HG02840 (cell line): ENCODE data around the gene HMGCR.
A peak's percentile ranks its signal among the peaks of the same experiment; 100 is the strongest.
"Not testable (repeated sequence)": the region's sequence is repeated elsewhere in the genome, so short reads cannot be mapped to it uniquely, and the experiment has no call there.

Experiments
- ATAC-seq: cut with Tn5 transposase; IDR thresholded peaks from one replicate; pipeline ENCODE4 v1.9.1; 2021; ENCODE audit warnings: mild to moderate bottlenecking, moderate library complexity, moderate number of reproducible peaks; ENCODE audit not compliant: unreplicated experiment, low FRiP score

The HMGCR gene

DNA sequence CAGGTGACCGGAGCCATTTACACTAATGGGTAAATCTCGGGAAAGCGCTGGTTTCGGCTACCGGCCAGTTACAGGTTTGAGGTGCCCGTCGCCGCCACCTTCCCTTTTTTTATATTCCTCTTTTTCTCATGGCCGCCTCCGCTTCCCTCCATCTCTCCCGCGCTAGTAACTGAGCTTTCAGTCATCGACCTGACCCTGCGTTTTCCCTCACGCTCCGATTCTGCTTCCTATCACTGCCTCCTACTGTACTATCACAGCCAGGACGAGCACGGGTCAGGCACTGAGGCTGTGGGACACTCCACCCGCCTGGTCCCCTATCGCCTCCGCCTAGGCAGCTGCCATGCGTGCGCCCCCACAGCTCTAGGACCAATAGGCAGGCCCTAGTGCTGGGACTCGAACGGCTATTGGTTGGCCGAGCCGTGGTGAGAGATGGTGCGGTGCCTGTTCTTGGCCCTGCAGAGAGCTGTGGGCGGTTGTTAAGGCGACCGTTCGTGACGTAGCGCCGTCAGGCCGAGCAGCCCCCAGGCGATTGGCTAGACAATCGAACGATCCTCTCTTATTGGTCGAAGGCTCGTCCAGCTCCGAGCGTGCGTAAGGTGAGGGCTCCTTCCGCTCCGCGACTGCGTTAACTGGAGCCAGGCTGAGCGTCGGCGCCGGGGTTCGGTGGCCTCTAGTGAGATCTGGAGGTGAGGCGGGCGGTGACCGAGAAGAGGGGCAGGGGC, at the start of gene HMGCR:
TSS of gene HMGCR (plus strand) at position 606 of the 722 bp plus-strand sequence. CDS start 5,386 bp downstream, outside the sequence.
- peak; percentile 99 for ATAC-seq

DNA sequence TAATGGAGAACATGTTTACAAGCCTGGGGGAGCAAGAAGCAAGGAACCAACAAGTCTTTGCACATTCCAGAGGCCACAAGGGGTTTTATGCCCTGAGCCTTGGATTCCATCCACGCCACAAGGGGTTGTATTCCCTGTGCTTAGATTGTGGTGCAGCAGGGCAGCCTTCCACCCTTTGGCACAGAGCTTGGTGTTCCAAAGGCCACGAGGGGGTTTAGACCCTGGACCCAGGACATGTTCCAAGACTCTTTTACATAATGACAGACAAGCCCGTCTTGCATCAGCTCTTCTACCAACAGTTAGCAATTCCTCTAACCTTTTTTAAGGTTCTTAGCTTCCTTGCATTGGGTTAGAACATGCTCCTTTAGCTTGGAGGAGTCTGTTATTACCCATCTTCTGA, 45.2 kb upstream of the HMGCR start:
- ATAC-seq, result not testable (repeated sequence)

DNA sequence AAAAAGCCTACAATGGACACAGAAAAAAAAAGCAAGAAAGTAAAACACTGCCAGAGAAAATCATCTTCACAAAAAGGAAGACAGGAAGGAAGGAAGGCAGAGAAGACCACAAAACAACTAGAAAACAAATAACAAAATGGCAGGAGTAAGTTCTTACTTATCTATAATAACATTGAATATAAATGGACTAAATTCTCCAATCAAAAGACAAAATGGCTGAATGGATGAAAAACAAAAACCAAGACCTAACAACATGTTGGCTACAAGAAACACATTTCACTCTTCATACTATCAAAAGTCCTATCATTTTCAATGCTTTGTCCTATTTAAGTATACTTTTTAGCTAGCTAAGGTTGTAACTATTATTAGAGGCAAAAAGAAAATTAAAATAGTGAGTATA, 36.9 kb upstream of the HMGCR start:
- no peak for ATAC-seq

DNA sequence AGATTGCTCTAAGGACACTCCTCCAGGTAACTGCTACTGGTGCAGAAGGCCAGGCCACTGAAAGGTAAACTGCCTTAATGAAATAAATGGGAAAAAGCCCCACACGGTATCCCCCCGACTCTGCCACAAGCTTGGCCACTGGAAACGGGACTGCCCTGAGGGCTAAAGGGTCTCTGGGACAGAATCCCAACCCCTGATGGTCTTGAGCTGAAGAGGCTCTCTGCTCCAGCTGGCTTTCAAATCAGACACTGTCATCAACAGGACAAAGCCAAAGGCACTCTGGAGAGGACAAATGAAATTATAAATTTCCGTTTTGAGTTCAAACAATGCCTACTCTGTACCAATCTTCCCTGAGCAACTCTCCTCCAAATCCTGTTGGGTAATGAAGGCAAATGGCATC, 33.6 kb upstream of the HMGCR start:
- no peak for ATAC-seq

DNA sequence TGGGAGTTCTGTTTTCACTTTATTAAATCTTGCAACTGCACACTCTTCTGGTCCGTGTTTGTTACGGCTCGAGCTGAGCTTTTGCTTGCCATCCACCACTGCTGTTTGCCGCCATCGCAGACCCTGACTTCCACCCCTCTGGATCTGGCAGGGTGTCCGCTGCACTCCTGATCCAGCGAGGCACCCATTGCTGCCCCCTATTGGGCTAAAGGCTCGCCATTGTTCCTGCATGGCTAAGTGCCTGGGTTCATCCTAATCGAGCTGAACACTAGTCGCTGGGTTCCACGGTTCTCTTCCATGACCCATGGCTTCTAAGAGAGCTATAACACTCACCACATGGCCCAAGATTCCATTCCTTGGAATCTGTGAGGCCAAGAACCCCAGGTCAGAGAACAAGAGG, 32.5 kb upstream of the HMGCR start:
- not testable (repeated sequence) for ATAC-seq

DNA sequence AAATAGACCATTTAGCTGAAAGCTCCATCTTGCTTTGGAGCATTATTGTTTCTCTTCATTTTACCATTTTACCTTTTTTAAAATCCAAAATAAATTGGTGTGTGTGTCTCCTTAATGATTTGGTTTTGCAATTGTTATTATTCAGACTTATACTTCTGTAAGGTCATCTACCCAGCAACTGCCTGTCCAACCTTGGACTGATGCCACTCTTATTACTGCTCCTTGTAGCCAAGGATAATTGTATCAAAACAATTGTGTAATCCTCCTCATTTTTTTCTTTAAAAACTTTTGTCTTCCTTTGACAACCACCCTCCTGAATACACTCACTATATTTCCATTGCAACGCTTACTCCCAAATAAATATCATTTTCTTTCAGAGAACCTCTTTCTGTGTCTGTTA, 30.3 kb upstream of the HMGCR start:
- ATAC-seq, result no peak

DNA sequence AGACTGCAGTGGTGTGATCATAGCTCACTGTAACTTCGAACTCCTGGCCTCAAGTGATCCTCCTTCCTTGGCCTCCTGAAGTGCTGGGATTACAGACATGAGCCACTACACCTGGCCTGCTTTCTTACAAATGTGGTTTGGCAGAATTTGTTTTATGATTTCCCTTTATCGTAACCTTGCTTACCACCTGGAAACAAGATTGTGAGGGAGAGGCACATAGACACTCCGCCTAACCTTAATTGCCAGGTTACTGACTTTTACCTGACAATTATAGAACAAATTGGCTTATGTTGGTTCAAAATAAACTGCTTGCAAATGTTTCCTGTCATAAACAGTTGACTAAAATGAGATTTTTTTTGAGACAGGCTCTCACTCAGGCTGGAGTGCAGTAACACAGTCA, 26.8 kb upstream of the HMGCR start:
- no peak for ATAC-seq

DNA sequence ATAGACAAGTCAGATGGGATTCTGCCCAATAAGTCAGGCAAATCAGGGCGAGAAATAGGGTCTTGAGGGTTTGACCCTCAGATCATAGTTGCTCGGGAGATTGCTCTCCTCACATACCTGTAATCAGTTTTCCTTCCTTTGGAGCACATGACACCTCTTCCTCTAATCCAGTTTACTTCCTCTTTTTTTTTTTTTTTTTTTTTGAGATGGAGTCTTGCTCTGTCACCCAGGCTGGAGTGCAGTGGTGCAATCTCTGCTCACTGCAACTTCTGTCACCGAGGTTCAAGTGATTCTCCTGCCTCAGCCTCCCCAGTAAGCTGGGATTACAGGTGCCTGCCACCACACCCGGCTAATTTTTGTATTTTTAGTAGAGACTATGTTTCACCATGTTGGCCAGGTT, 17.9 kb upstream of the HMGCR start:
- not testable (repeated sequence) for ATAC-seq

DNA sequence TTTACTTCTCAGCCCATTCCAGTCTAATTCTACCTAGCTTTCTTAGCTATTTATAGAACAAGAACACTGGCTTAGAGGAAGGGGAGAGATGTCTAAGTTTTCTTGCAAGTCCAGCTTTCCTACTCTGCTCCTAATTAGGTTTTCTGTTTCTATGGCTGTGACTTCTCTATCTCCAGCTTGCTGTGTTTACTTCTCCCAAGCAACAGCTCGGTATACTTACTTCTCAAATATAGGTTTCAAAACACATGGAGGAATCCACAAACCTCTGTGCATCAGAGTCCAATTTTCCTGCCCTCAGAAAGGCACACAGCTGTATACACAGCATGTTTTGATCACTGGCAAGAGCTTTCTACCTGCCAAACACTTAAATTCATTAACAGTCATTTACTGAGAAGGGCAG, 17.4 kb upstream of the HMGCR start:
- ATAC-seq, result no peak

DNA sequence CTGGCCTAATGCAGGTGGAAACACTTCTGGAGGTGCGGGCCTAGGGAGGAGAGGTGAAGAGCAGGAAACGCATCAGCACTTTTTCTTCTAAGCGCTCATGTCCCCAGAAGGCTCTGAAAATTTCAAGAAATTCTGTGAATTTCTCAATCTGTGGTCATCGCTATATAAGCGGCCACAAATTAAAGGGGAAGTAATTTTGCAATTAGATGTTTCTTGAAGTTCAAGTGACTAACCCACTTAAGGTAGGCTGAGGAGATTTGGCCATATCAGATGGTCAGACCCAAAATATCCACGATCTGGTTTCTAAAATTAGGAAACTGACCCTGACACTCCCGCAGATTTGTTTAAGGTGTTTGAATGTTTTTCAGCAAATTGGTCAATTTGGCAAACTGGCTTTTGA, 16.6 kb upstream of the HMGCR start:
- no peak for ATAC-seq

DNA sequence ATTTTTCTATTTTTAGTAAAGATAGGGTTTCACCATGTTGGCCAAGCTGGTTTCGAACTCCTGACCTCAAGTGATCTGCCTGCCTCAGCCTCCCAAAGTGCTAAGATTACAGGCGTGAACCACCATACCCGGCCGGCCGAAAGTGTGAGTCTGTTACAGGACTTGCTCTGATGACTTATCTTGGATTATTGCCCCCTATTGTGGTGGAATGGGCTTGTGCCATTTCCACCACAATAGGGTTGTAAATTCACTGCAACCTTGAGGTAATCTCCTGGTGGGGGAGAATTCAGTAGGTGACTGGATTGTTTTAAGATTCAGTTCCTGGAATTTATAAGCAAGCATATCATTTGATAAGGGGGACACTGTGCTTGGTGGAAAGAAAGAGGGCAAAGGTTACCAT, 15.0 kb upstream of the HMGCR start:
- no peak for ATAC-seq

DNA sequence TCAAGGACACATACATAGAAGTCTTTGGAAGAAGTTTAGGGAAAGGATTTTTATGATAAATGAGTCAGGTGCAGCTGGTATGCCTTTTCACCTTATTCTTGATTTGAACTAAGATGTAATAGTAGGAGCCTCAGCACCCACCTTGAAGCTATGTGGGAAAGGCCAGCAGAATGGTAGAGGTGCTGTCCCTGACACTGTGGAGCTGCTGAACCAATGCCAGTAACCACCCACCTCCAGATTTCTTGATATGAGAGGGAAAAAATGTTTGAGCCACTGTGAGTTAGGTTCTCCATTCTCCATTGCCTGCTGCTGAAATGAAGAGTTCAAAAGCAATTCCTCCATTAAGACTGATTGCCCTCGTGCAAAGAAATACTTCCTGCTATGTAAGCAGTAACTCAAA, 12.2 kb upstream of the HMGCR start:
- no peak for ATAC-seq

DNA sequence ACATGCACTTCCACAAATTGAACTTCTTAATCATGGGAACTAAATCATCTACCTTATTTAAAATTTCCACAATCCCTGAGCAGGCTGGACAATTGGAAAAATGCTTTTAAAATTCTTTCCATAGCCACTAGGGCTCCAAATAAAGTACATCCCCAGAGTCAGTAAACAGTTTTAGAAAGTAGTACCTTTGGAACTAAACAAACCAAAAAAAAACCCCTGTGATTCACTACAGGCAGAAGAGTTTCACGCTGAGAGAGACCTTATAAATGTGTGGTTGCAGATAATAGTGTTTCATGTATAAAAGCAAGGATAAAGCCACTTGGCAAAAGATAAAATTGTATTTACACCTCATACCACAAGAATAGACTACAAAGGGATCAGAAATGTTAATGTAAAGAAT, 11.8 kb upstream of the HMGCR start:
- ATAC-seq, result no peak

DNA sequence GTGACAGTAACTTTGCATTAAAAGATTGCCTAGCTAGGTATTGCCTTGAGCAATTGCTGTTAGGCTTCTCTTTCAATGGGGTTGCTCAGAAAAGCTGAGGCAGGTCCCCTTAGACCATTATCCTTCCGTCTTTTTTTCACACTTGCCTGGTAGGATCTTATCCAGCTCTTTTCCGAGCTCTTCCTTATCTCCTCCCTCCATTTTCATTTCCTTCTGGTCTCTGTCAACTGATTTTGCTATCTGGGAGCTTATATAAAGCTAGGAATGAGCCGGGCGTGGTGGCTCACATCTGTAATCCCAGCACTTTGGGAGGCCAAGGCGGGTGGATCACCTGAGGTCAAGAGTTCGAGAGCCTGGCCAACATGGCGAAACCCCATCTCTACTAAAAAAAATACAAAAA, 6.6 kb upstream of the HMGCR start:
- ATAC-seq, result no peak

DNA sequence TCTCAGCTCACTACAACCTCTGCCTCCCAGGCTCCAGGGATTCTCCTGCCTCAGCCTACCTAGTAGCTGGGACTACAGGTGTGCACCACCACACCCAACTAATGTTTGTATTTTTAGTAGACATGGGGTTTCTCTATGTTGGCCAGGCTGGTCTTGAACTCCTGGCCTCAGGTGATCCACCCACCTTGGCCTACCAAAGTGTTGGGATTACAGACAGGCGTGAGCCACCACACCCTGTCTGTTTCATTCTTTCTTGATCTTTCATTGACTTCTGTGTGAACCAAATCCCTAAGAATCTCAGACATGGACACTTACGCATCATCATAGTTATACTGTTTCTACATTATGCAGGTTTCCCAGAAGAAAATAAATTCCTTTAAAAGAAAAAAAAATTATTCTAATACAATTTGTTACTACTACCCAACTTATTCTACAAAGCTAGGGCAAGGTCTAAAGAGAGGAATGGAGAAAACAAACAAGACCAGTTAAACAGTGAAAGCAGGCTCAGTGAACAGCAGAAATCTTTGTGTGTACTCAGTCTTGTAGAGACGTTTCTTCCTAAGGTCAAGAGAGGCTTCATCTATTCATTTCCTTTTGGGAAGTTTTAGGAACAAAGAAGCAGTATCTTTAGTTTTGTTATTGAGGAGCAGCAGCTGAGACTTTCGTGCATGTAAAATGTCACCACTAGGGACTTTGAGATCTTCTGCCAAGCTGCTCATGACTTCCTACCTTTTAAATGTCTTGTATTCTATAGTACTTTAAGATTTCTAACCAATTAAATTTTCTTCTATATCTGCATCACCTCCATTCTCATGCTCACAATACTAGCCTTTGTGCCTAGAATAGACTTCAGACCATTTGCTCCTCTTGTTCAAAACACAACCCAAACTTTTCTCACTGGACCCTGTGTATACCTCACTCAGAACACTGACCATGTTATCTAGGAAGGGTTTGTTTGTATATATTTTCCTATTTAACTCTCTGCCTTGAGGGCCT, 5.6 kb upstream of the HMGCR start:
- ATAC-seq, result no peak

DNA sequence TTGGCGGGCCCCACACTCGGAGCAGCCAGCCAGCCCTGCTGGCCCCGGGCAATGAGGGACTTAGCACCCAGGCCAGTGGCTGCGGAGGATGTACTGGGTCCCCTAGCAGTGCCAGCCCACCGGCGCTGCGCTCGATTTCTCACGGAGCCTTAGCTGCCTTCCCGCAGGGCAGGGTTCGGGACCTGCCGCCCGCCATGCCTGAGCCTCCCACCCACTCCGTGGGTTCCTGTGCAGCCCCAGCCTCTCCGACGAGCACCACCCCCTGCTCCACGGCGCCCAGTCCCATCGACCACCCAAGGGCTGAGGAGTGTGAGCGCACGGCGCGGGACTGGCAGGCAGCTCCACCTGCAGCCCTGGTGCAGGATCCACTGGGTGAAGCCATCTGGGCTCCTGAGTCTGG, 3.3 kb upstream of the HMGCR start:
- ATAC-seq, result not testable (repeated sequence)

DNA sequence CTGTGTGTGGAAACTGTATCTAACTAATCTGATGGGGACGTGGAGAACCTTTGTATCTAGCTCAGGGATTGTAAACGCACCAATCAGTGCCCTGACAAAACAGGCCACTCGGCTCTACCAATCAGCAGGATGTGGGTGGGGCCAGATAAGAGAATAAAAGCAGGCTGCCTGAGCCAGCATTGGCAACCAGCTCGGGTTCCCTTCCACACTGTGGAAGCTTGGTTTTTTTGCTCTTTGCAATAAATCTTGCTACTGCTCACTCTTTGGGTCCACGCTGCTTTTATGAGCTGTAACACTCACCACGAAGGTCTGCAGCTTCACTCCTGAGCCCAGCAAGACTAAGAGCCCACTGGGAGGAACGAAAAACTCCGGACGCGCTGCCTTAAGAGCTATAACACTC, 2.6 kb upstream of the HMGCR start:
- ATAC-seq, result not testable (repeated sequence)

DNA sequence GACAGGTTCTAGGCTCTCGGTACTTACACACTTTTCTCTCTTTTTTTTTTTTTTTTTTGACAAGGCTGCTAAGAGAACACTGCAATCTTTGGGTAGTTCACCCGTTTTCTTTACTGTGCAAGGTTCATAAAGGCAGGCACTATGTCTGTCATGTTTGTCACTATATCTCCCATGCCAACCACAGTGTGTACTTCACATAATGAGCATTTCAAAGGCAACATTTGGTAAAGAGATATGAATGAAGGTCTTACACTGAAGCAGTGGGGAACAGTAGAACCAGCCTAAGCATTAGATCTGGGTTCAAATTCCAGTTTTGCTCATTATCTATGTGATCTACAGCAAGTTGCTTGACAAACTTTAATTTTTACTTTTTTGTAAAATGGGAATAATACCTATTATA, 1.5 kb upstream of the HMGCR start:
- ATAC-seq, result no peak

DNA sequence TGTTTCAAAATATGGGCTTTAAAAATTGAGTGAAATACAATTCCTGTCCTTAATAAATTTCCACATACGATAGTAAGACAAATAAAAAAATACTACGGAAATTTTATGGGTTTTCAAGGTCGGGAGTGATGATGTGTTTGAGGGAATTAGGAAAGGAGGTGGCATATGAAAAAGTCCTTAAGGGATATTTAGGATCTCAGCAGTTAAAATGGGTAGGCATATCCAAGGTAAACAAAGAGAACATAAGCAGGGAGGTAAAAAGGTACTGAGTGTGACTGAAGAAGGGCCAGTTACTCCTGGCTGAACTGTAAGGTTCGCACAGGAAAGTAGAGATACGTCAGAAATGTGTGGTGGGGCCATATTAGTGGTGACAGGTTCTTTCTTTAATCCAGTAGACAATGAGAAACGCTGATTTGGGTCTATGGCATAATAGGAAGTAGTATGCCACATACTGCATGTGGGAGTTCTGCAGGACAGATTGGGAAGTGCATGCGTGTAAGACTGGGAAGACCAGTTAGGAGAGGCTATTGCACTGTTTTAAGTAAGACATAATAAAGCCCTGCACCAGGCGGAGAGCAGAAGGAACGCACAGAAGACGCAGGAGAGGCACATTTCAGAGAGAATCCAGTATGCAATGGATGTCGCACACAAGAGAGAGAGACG, 937 bp upstream of the HMGCR start:
- ATAC-seq, result peak; percentile 0

DNA sequence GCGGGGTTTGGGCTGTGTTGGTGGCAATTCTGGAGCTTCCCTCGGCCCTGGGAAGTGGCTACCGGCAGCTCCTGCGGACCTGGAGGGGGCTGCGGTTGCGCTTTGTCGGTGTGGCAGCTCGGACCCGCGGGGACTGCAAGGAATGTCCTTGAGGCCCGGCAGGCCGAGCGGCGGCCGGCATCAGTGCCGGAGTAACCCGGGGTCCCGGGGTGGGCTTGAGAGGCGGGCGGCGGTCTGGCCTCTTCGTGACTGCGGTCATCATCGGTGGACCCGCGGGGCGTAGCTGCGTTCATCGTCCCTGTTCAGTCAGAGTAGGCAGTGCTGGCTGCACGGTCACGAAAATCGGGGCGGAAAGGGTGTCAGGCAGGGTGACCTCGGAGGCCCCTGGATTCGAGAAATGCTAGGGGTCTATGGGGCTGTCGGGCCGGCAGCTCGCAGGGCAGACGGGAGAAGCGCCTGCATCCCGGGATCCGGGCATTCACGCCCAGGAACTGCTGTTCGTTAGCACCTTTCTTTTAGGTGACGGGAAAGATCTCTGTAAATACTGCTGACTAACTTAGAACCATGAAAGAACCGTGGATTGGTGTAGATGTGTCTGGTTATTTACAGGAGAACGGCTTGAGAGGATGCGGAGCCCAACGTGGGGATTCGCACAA, 474 bp downstream of the HMGCR start:
- peak; percentile 3 for ATAC-seq

DNA sequence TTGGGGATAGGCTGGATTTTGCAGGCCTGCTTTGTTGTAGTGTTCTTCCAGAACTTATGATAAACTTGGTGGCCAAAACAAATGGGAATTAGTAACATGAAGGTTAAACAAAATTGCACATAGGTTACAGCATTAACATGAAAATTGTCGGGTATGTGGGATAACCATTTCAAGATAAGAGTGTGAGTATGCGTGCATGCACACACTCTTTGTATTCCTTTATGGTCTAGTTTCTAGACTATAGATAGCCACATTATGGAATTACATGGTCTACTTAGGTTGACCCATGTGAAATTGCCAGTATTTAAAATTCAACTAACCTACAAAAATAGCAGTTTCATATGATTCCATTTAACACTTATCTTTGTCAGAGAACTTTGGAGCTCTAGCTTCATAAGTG, 1.4 kb downstream of the HMGCR start:
- ATAC-seq, result no peak
